HepG2 (cell line): Measurements from ENCODE around the gene LOC128125822.
A peak's percentile ranks its signal among the peaks of the same experiment; 100 is the strongest.

Experiments
- AKNA ChIP-seq: sonication (generic); formaldehyde crosslinking; IDR thresholded peaks from 2 replicates; pipeline ENCODE4 v1.4.0; 2020; ENCODE audit warnings: missing genetic modification reagents, borderline replicate concordance
- BCL6 ChIP-seq: IDR thresholded peaks from 2 replicates; pipeline ENCODE4 v1.6.1; 2016; ENCODE audit warnings: missing genetic modification reagents, missing compliant biosample characterization
- HNRNPL ChIP-seq: fragments of 200-400 bp; formaldehyde crosslinking; IDR thresholded peaks from 2 replicates; pipeline ENCODE4 v1.6.1; 2017; ENCODE audit warnings: mild to moderate bottlenecking, low read depth, low read length
- MTF1 ChIP-seq: sonication (generic); formaldehyde crosslinking; IDR thresholded peaks from 2 replicates; pipeline ENCODE4 v1.5.0; 2020; ENCODE audit warnings: missing genetic modification reagents
- NFKB2 ChIP-seq: sonication (generic); formaldehyde crosslinking; IDR thresholded peaks from 2 replicates; pipeline ENCODE4 v1.4.0; 2020; ENCODE audit warnings: missing genetic modification reagents, borderline replicate concordance
- NFYC ChIP-seq: IDR thresholded peaks from 2 replicates; pipeline ENCODE4 v1.6.1; 2016; ENCODE audit warnings: missing genetic modification reagents, missing compliant biosample characterization
- PAWR ChIP-seq: sonication (generic); formaldehyde crosslinking; IDR thresholded peaks from 2 replicates; pipeline ENCODE4 v1.4.0; 2020; ENCODE audit warnings: missing genetic modification reagents, mild to moderate bottlenecking, borderline replicate concordance
- PBX2 ChIP-seq: IDR thresholded peaks from 2 replicates; pipeline ENCODE4 v1.6.1; 2016; ENCODE audit warnings: control low read depth
- PPARG ChIP-seq: conservative IDR thresholded peaks from 2 replicates; pipeline ENCODE4 v1.6.1; 2016; ENCODE audit warnings: missing biosample characterization, missing genetic modification reagents
- RARG ChIP-seq: sonication (generic); formaldehyde crosslinking; IDR thresholded peaks from 2 replicates; pipeline ENCODE4 v1.4.0; 2020; ENCODE audit warnings: low read depth, mild to moderate bottlenecking, missing genetic modification reagents
- SALL1 ChIP-seq: sonication (generic); formaldehyde crosslinking; IDR thresholded peaks from 2 replicates; pipeline ENCODE4 v1.8.0; 2022; ENCODE audit warnings: mild to moderate bottlenecking, missing genetic modification reagents
- SRSF4 ChIP-seq: fragments of 200-400 bp; formaldehyde crosslinking; IDR thresholded peaks from one replicate; pipeline ENCODE4 v1.6.1; 2018; ENCODE audit warnings: mild to moderate bottlenecking, low read depth, low read length, moderate library complexity; ENCODE audit not compliant: poor library complexity, severe bottlenecking
- USF2 ChIP-seq, 2 experiments: sonication (generic) in 1 of 2; formaldehyde crosslinking in 1 of 2; IDR thresholded peaks; 2 replicates each; pipeline versions ENCODE4 v1.5.1 to v1.6.1; 2011 to 2020; ENCODE audit warnings: borderline replicate concordance in 1 of 2, low read depth in 1 of 2, low read length in 1 of 2, mild to moderate bottlenecking in 1 of 2, missing genetic modification reagents in 1 of 2, moderate library complexity in 1 of 2
- ZFAT ChIP-seq: sonication (generic); formaldehyde crosslinking; conservative IDR thresholded peaks from 2 replicates; pipeline ENCODE4 v1.8.1; 2023; ENCODE audit warnings: missing genetic modification reagents, inconsistent platforms
- ZNF549 ChIP-seq: sonication (generic); formaldehyde crosslinking; IDR thresholded peaks from 2 replicates; pipeline ENCODE4 v1.5.0; 2020; ENCODE audit warnings: missing genetic modification reagents
- ZNF569 ChIP-seq: sonication (generic); formaldehyde crosslinking; IDR thresholded peaks from 2 replicates; pipeline ENCODE4 v1.5.0; 2020; ENCODE audit warnings: mild to moderate bottlenecking, missing genetic modification reagents, moderate library complexity, borderline replicate concordance
- ZNF710 ChIP-seq: sonication (generic); formaldehyde crosslinking; IDR thresholded peaks from 2 replicates; pipeline ENCODE4 v1.5.0; 2020; ENCODE audit warnings: mild to moderate bottlenecking, missing genetic modification reagents, borderline replicate concordance
- ZNF724P ChIP-seq: sonication (generic); formaldehyde crosslinking; IDR thresholded peaks from 2 replicates; pipeline ENCODE4 v1.8.0; 2022; ENCODE audit warnings: missing genetic modification reagents, borderline replicate concordance
- ZNF746 ChIP-seq: sonication (generic); formaldehyde crosslinking; IDR thresholded peaks from 2 replicates; pipeline ENCODE4 v1.8.0; 2022; ENCODE audit warnings: mild to moderate bottlenecking, missing genetic modification reagents

Gene LOC128125822

GRCh38 chr6:63572044-63572746 lies at the start of gene LOC128125822, which contains the start of gene PTP4A1 (continued):
- TF ChIP-seq USF2 (IDR thresholded peaks at IDR 0.05; ENCODE audit: low read depth, low read length) (no peak), USF2 (CRISPR knock-in tag; IDR thresholded peaks at IDR 0.05; ENCODE audit: borderline replicate concordance) (no peak; the same call in 1 of the 2 replicates), NFKB2 (CRISPR knock-in tag) (no peak; the same call in 1 of the 2 replicates), HNRNPL (no peak; the same call in 1 of the 2 replicates), PPARG (CRISPR knock-in tag) (peak; percentile 7; the same call in 1 of the 2 replicates), MTF1 (CRISPR knock-in tag) (no peak), RARG (CRISPR knock-in tag) (no peak; the same call in 1 of the 2 replicates), ZNF710 (CRISPR knock-in tag) (peak; percentile 66), AKNA (CRISPR knock-in tag) (no peak), BCL6 (CRISPR knock-in tag) (no peak; the same call in 1 of the 2 replicates), PBX2 (CRISPR knock-in tag) (peak; percentile 9; the same call in 1 of the 2 replicates), ZNF746 (CRISPR knock-in tag) (no peak), ZNF724P (CRISPR knock-in tag) (no peak; the same call in 1 of the 2 replicates), NFYC (CRISPR knock-in tag) (peak; percentile 87), SALL1 (CRISPR knock-in tag) (peak; percentile 90), SRSF4 (no peak), ZFAT (no peak), ZNF569 (CRISPR knock-in tag) (no peak), ZNF549 (CRISPR knock-in tag) (no peak), PAWR (CRISPR knock-in tag) (peak; percentile 75; the same call in 1 of the 2 replicates)
